SK-N-SH (cell line): Measurements from ENCODE around the gene FLG.

ENCODE experiments used
- PBX3 ChIP-seq: IDR thresholded peaks from 2 replicates; pipeline ENCODE4; 2012
- POLR2AphosphoS5 ChIP-seq: IDR thresholded peaks from 2 replicates; pipeline ENCODE4 v1.6.1; 2012; ENCODE audit warnings: low read depth, low read length
- ZBTB33 ChIP-seq: IDR thresholded peaks from 2 replicates; pipeline ENCODE4 v1.4.0; 2012; ENCODE audit warnings: low read depth, borderline replicate concordance

- TF ChIP-seq POLR2AphosphoS5 (no peak), PBX3 (no peak), ZBTB33 (no peak)
Measured at GRCh38 chr1:152328801-152329391, 3.9 kb upstream of the FLG start.
